GM18870 (cell line): ENCODE measurements around the gene VCL.
"Not testable (repeated sequence)": the region's sequence is repeated elsewhere in the genome, so short reads cannot be mapped to it uniquely, and the experiment has no call there.

Experiments
- ATAC-seq: cut with Tn5 transposase; IDR thresholded peaks from one replicate; pipeline ENCODE4 v1.9.1; 2021; ENCODE audit warnings: moderate library complexity; ENCODE audit not compliant: unreplicated experiment

Gene VCL

GRCh38 chr10:74035303-74035702, 37.4 kb downstream of the VCL start:
- ATAC-seq: no peak

GRCh38 chr10:74036474-74036873, 38.6 kb downstream of the VCL start:
- no peak for ATAC-seq

- no peak for ATAC-seq
Measured at GRCh38 chr10:74039561-74040145, 41.7 kb downstream of the VCL start.

- no peak for ATAC-seq
Measured at GRCh38 chr10:74040200-74041126, 42.5 kb downstream of the VCL start.

- ATAC-seq: no peak
Measured at GRCh38 chr10:74044419-74044818, 46.5 kb downstream of the VCL start.

- no peak for ATAC-seq
Measured at GRCh38 chr10:74047304-74047703, 49.4 kb downstream of the VCL start.

GRCh38 chr10:74047871-74048270, 50.0 kb downstream of the VCL start:
- no peak for ATAC-seq

GRCh38 chr10:74048433-74048832, 50.5 kb downstream of the VCL start:
- no peak for ATAC-seq

GRCh38 chr10:74049955-74050354, 52.0 kb downstream of the VCL start:
- ATAC-seq: no peak

- no peak for ATAC-seq
Measured at GRCh38 chr10:74050653-74051052, 52.7 kb downstream of the VCL start.

- ATAC-seq: no peak
Measured at GRCh38 chr10:74051736-74052342, 53.9 kb downstream of the VCL start.

- ATAC-seq: no peak
Measured at GRCh38 chr10:74052994-74053393, 55.1 kb downstream of the VCL start.

GRCh38 chr10:74055383-74056049, 57.6 kb downstream of the VCL start:
- ATAC-seq: no peak

- no peak for ATAC-seq
Measured at GRCh38 chr10:74056050-74056818, 58.3 kb downstream of the VCL start.

- no peak for ATAC-seq
Measured at GRCh38 chr10:74058071-74058470, 60.2 kb downstream of the VCL start.

GRCh38 chr10:74058658-74059057, 60.7 kb downstream of the VCL start:
- ATAC-seq: no peak

GRCh38 chr10:74061104-74061503, 63.2 kb downstream of the VCL start:
- no peak for ATAC-seq

- not testable (repeated sequence) for ATAC-seq
Measured at GRCh38 chr10:74061978-74062377, 64.1 kb downstream of the VCL start.

- ATAC-seq: no peak
Measured at GRCh38 chr10:74063256-74063655, 65.3 kb downstream of the VCL start.
